AG04449 (cell line): Measurements from ENCODE around the gene RHOC.

Experiments
- CTCF ChIA-PET: fragments of 350-600 bp; formaldehyde crosslinking; extraction: SDS; loops from one replicate; lab custom pipeline; 2021; ENCODE audit warnings: antibody characterized with exemption; lab: Yijun Ruan, JAX
- POLR2A ChIA-PET: fragments of 400-600, 350-600 bp; formaldehyde crosslinking; extraction: SDS; loops from one replicate; lab custom pipeline; 2020; ENCODE audit warnings: antibody characterized with exemption, inconsistent platforms; lab: Yijun Ruan, JAX
- DNase-seq: peaks from one replicate; pipeline ENCODE4 v3.0.0-alpha.2; 2010; ENCODE audit warnings: low read depth, low spot score
- H3K4me3 ChIP-seq: 2 replicates; pipeline ENCODE4 v1.5.1; 2011; ENCODE audit warnings: low read depth, mild to moderate bottlenecking, control low read depth, low read length
- TF ChIP-seq, protein P1 (sequence below): IDR thresholded peaks from one replicate; pipeline ENCODE4 v1.5.1; 2011; ENCODE audit warnings: mild to moderate bottlenecking, moderate library complexity, low read length, control low read depth, inconsistent platforms; ENCODE audit not compliant: insufficient read depth; ENCODE audit errors: missing control alignments

The RHOC gene

DNA sequence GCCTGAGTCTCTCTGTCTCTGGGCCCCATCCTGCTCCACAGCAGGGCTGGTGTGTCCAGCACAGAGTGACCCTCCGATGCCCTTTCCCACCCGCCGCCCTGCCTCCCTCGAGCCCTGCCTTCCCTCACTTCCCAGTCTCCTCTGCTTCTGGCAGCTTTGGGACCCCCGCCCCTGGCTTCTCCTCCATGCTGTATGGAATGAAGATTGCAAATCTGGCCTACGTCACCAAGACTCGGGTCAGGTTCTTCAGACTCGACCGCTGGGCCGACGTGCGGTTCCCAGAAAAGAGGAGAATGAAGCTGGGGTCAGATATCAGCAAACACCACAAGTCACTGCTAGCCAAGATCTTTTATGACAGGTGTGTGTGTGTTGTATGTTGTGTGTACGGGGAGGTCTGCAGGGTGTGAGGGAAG lies 18.1 kb downstream of the RHOC start:
- ChIA-PET CTCF (interaction anchor here (1.0 to 1.8 kb wide), 3 partner anchors 13 to 17 kb away, joined by 3 to 4 read pairs (median 3); partner anchors contain the start of gene MOV10), POLR2A (interaction anchor here (2.1 kb wide), 1 partner anchor 11 kb away, joined by 9 read pairs; no protein-coding TSS in a partner anchor)
- no peak for DNase-seq
- no peak overlapping the region for H3K4me3 ChIP-seq
- TF ChIP-seq, protein P1, sequence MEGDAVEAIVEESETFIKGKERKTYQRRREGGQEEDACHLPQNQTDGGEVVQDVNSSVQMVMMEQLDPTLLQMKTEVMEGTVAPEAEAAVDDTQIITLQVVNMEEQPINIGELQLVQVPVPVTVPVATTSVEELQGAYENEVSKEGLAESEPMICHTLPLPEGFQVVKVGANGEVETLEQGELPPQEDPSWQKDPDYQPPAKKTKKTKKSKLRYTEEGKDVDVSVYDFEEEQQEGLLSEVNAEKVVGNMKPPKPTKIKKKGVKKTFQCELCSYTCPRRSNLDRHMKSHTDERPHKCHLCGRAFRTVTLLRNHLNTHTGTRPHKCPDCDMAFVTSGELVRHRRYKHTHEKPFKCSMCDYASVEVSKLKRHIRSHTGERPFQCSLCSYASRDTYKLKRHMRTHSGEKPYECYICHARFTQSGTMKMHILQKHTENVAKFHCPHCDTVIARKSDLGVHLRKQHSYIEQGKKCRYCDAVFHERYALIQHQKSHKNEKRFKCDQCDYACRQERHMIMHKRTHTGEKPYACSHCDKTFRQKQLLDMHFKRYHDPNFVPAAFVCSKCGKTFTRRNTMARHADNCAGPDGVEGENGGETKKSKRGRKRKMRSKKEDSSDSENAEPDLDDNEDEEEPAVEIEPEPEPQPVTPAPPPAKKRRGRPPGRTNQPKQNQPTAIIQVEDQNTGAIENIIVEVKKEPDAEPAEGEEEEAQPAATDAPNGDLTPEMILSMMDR: no peak

DNA sequence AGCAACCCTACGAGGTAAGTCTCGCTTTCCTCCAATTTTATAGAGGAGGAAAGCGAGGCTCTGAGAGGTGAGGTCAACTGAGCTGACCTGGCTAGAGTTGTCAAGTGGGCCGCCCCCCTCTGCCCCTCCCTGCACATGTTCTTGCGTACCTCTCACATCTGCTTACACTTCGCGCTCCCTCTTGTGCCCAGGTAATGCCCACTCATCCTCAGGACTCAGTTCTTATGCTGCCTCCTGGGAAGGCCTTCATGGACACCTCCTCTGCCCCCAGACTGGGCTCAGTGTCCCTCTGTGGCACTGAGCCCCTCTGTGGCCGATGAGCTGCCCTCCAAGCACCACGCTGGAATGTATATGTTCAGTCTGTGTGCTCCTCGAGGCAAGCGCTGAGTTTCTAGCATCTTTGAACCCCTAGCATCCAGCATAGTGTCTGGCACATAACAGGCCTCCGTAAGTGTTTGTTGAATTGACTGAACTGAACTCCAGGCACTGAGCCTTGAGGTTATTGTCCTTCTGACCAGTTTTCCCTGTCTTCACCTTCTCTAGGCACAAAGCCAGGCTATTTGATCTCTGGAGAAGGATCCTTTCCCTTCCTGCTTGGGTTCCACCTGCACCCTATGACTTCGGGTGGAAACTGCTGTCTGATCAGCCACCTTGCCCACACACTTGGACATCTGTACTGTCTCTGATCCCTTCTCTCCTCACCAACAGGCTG lies 19.0 kb downstream of the RHOC start:
- DNase-seq: no peak
- POLR2A ChIA-PET: no interaction called here
- H3K4me3 ChIP-seq: no peak overlapping the region
- TF ChIP-seq, protein P1: no peak
- CTCF ChIA-PET: interaction anchor here (1.5 kb wide), 1 partner anchor 12 kb away, joined by 3 read pairs; no protein-coding TSS in a partner anchor

DNA sequence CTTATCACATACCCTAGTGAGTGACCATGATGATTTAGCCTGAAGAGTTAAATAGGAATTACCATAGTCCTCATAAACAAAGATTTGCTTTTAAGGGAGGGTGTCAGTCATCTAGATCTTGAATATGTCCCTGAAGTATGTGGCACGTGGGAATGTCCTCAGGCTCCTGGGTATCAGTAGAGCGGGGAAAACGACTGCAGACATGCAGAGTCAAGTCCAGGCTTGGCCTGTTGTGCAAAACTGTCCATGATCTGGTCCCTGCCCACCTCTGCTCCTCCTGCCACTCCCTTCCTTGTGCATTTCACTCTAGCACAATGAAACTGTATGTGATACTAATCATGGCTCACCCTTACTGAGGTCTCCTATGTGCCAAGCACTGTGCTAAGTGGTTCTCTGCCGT lies 19.6 kb downstream of the RHOC start:
- H3K4me3 ChIP-seq: no peak overlapping the region
- TF ChIP-seq, protein P1: no peak
- ChIA-PET CTCF (interaction anchor here (1.5 kb wide), 1 partner anchor 11 kb away, joined by 3 read pairs; no protein-coding TSS in a partner anchor), POLR2A (no interaction called here)
- DNase-seq: no peak

DNA sequence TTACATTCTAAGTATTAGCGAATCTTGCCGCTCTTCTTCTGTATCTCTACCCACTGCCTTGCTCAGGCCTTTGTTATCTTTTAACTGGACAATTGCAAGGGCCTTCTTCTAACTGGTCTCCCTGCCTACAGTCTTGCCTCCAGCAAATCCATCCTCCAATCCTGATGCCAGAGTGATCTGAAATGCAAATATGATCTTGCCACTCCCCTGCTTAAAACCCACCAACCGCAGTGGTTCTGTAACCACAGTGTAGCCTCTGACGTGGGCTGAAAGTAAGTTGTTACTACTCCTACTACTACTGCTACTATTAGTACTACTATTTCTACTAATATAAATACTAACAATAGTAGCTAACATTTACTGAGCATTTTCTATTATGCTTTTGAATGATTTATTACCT lies 20.1 kb downstream of the RHOC start:
- no peak for DNase-seq
- TF ChIP-seq, protein P1: no peak
- H3K4me3 ChIP-seq: no peak overlapping the region
- POLR2A ChIA-PET: interaction anchor here (1.6 kb wide), 1 partner anchor 12 kb away, joined by 3 read pairs; the partner anchor contains the start of gene MOV10
- CTCF ChIA-PET: interaction anchor here (1.2 kb wide), 1 partner anchor 21 kb away, joined by 4 read pairs; no protein-coding TSS in a partner anchor

DNA sequence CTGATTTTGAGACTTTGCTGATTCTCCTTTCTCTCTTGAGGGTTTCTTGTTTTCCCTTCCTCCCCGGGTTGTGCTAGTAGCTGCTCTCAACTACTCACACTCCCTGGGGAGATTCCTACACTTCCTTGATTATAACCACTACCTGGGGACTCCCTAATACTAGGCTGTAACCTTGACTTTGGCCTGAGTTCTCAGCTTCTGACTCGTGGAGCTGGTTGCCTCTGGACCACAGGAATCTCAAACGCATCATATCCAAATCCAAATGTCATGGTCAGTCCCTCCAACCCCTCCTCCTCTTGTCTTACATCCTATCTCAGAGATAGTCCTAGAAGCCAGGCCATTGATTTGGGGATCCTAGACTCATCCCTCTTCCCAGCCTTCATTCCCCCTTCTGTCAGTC lies 20.5 kb downstream of the RHOC start:
- CTCF ChIA-PET: interaction anchor here (1.2 kb wide), 1 partner anchor 22 kb away, joined by 4 read pairs; no protein-coding TSS in a partner anchor
- POLR2A ChIA-PET: interaction anchor here (1.6 kb wide), 1 partner anchor 11 kb away, joined by 3 read pairs; the partner anchor contains the start of gene MOV10
- H3K4me3 ChIP-seq: no peak overlapping the region
- DNase-seq: no peak
- TF ChIP-seq, protein P1: no peak

DNA sequence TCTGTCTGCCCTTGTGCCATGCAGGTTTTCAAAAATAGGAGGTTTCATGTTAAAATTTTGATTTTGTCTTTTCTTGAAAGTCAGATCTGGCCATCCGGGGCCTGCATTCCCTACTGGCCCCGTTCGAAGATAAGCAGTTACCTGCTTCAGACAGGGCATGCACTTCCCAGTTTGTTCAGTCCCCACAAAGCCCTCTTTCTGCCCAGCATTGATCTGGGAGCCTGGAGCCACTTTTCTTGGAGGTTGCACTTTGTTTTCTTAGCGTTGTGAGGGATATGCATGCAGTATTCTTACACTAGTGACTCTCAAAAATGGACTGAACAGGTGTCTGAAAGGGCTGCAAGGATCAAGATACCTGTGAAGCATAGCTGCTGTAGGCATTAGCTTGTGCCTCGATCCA lies 21.0 kb downstream of the RHOC start:
- POLR2A ChIA-PET: interaction anchor here (1.6 kb wide), 1 partner anchor 11 kb away, joined by 3 read pairs; the partner anchor contains the start of gene MOV10
- H3K4me3 ChIP-seq: no peak overlapping the region
- CTCF ChIA-PET: interaction anchor here (1.2 to 1.3 kb wide), 2 partner anchors 10 to 22 kb away, joined by 4 read pairs; no protein-coding TSS in a partner anchor
- DNase-seq: no peak
- TF ChIP-seq, protein P1: no peak
